GM12878 (cell line): ENCODE data around the gene MED6. TPM values are rescaled to one million over a fixed set of nuclear protein-coding genes. Genes with fewer than 3 reads are reported as not detected.

Experiments
- ATAC-seq: fragments of 200-7000 bp; cut with Tn5 transposase; 3 replicates; pipeline ENCODE4 v1.9.1; 2020; ENCODE audit warnings: mild to moderate bottlenecking, moderate library complexity
- BruUV-seq: library from RNA; stranded (reverse); fragments of 400-500 nt; replicated peaks from 2 replicates; lab custom pipeline; 2021; lab: Mats Ljungman, UMichigan
- CTCF ChIA-PET: fragments of 300-600 bp; sonication (Branson Sonifier 250); formaldehyde crosslinking; extraction: SDS; loops from one replicate; lab custom pipeline; 2021; ENCODE audit warnings: inconsistent platforms; lab: Yijun Ruan, JAX
- POLR2A ChIA-PET: fragments of 350-600 bp; formaldehyde crosslinking; extraction: SDS; loops from one replicate; lab custom pipeline; 2021; ENCODE audit warnings: inconsistent platforms; lab: Charles Lee
- RAD21 ChIA-PET: fragments of 300-600 bp; sonication (Branson Sonifier 250); formaldehyde crosslinking; loops from one replicate; lab custom pipeline; 2023; ENCODE audit warnings: antibody characterized with exemption; ENCODE audit not compliant: unreplicated experiment; lab: Charles Lee
- SMC1A ChIA-PET: fragments of 300-600 bp; sonication (Branson Sonifier 250); formaldehyde crosslinking; loops from one replicate; lab custom pipeline; 2023; ENCODE audit not compliant: unreplicated experiment, uncharacterized antibody; lab: Charles Lee
- DNase-seq: peaks from one replicate; pipeline ENCODE4 v3.0.0-alpha.2; 2011; ENCODE audit warnings: low read depth, low spot score
- FAIRE-seq: peaks from 3 replicates; lab custom pipeline; 2011; peaks lifted over from hg19 to GRCh38; lab: Jason Lieb, UNC
- H2AFZ ChIP-seq: 2 replicates; pipeline ENCODE4 v1.6.0; 2011; ENCODE audit warnings: low read depth, low read length, control low read depth; ENCODE audit not compliant: control insufficient read depth
- H3K27ac ChIP-seq: 2 replicates; pipeline ENCODE4 v1.5.1; 2011; ENCODE audit warnings: control low read depth; ENCODE audit not compliant: control insufficient read depth, insufficient read depth
- H3K27me3 ChIP-seq, 2 experiments: replicated peaks in 1 of 2; 2 replicates each; pipeline versions ENCODE4 v1.6.0 to v1.6.1; 2011; ENCODE audit warnings: low read length in 1 of 2; ENCODE audit not compliant: control insufficient read depth in 2 of 2, insufficient read depth in 2 of 2
- H3K36me3 ChIP-seq, 2 experiments: 2 replicates each; pipeline ENCODE4 v1.5.1; 2011; ENCODE audit warnings: low read length in 1 of 2; ENCODE audit not compliant: control insufficient read depth in 2 of 2, insufficient read depth in 2 of 2
- H3K4me1 ChIP-seq: 2 replicates; pipeline ENCODE4 v1.6.1; 2011; ENCODE audit warnings: mild to moderate bottlenecking, low read length, moderate library complexity, mixed read lengths; ENCODE audit not compliant: control insufficient read depth, insufficient read depth
- H3K4me2 ChIP-seq: 2 replicates; pipeline ENCODE4 v1.6.0; 2011; ENCODE audit warnings: control low read depth; ENCODE audit not compliant: control insufficient read depth, insufficient read depth
- H3K4me3 ChIP-seq: fragments of 200-600 bp; sonication (generic); 2 replicates; pipeline ENCODE4 v1.5.1; 2016
- H3K79me2 ChIP-seq: 2 replicates; pipeline ENCODE4 v1.6.0; 2011; ENCODE audit warnings: low read length; ENCODE audit not compliant: control insufficient read depth, insufficient read depth
- H3K9ac ChIP-seq: 2 replicates; pipeline ENCODE4 v1.8.0; 2011; ENCODE audit warnings: low read length, control low read depth, mixed read lengths; ENCODE audit not compliant: control insufficient read depth, insufficient read depth
- H3K9me3 ChIP-seq: replicated peaks from 3 replicates; pipeline ENCODE4 v1.5.1; 2011; ENCODE audit warnings: mild to moderate bottlenecking, low read length; ENCODE audit not compliant: control insufficient read depth, insufficient read depth
- H4K20me1 ChIP-seq: 2 replicates; pipeline ENCODE4 v1.6.0; 2011; ENCODE audit not compliant: control insufficient read depth, insufficient read depth
- CBX5 ChIP-seq: sonication (generic); IDR thresholded peaks from 2 replicates; pipeline ENCODE4 v1.6.1; 2016; ENCODE audit warnings: low read depth, moderate library complexity, mild to moderate bottlenecking, inconsistent platforms
- CTCF ChIP-seq, 3 experiments: IDR thresholded peaks in 2 of 3; conservative IDR thresholded peaks in 1 of 3; 2 replicates each; pipeline ENCODE4 v1.5.1; 2011; ENCODE audit warnings: low read depth in 3 of 3, low read length in 3 of 3, mild to moderate bottlenecking in 3 of 3, control low read depth in 2 of 3, moderate library complexity in 2 of 3, inconsistent platforms in 1 of 3, mixed read lengths in 1 of 3; ENCODE audit not compliant: control insufficient read depth in 2 of 3, insufficient read depth in 1 of 3; ENCODE audit errors: extremely low read depth in 1 of 3
- MEF2B ChIP-seq: fragments of 450-650 bp; IDR thresholded peaks from 2 replicates; pipeline ENCODE4 v1.6.1; 2018; ENCODE audit warnings: mild to moderate bottlenecking, moderate library complexity; ENCODE audit not compliant: partially characterized antibody, poor library complexity, severe bottlenecking
- PAX8 ChIP-seq: fragments of 450-650 bp; IDR thresholded peaks from 2 replicates; pipeline ENCODE4 v1.6.1; 2017; ENCODE audit warnings: mild to moderate bottlenecking, moderate library complexity
- PRDM15 ChIP-seq: fragments of 450-650 bp; formaldehyde crosslinking; IDR thresholded peaks from 2 replicates; pipeline ENCODE4 v1.4.0; 2020; ENCODE audit warnings: mild to moderate bottlenecking, moderate library complexity
- RAD21 ChIP-seq: IDR thresholded peaks from 2 replicates; pipeline ENCODE4 v1.6.1; 2011; ENCODE audit warnings: mild to moderate bottlenecking, low read depth, low read length, moderate library complexity; ENCODE audit not compliant: insufficient read depth
- TAF1 ChIP-seq: IDR thresholded peaks from 2 replicates; pipeline ENCODE4 v1.6.1; 2011; ENCODE audit warnings: mild to moderate bottlenecking, low read depth, low read length, borderline replicate concordance
- USF1 ChIP-seq: IDR thresholded peaks from 2 replicates; pipeline ENCODE4 v1.6.1; 2011; ENCODE audit warnings: borderline replicate concordance, low read depth, mild to moderate bottlenecking, moderate library complexity, mixed read lengths, low read length; ENCODE audit not compliant: insufficient read depth; ENCODE audit errors: extremely low read length
- ZNF24 ChIP-seq: fragments of 450-650 bp; IDR thresholded peaks from 2 replicates; pipeline ENCODE4 v1.6.1; 2017; ENCODE audit warnings: antibody characterized with exemption, mild to moderate bottlenecking
- WGBS: methylation state at CpG from one replicate; pipeline ENCODE4 v1.1.6; 2016; ENCODE audit warnings: low lambda C conversion rate; ENCODE audit not compliant: insufficient replicate concordance, insufficient coverage; ENCODE audit errors: missing lambda C conversion rate; 5-methylcytosine and 5-hydroxymethylcytosine counted together
- in situ Hi-C: fragments of 300-500 bp; cut with MboI; formaldehyde crosslinking; loops from 9 replicates; pipeline ENCODE4 v1.14.3; 2018; ENCODE audit warnings: mixed read lengths
- intact Hi-C: fragments of 100-400 bp; cut with micrococcal nuclease; formaldehyde crosslinking; loops from one replicate; pipeline ENCODE4 v1.14.2; 2022; ENCODE audit not compliant: unreplicated experiment
- polyA plus RNA-seq, 11 experiments: library from polyadenylated mRNA; depleted of rRNA in 4 of 11; unstranded in 6 of 11; stranded (reverse) in 5 of 11; fragments of >200 nt; fragmentation: Nextera tagmentation in 4 of 11; fragmentation: Illumina TruSeq in 1 of 11; extraction: Ambion mirVana in 4 of 11; extraction: Trizol in 1 of 11; gene quantifications; 1 replicate in 1 of 11; 2 replicates in 10 of 11; pipeline versions ENCODE4 v1.2.1 to v1.2.3, GENCODE V29; 2011 to 2016; ENCODE audit warnings: inconsistent platforms in 2 of 11, missing spikeins in 2 of 11, low read depth in 1 of 11
- total RNA-seq, 4 experiments: library from RNA; depleted of rRNA in 3 of 4; stranded (reverse); fragments of >200 nt in 3 of 4; fragmentation: Illumina TruSeq in 1 of 4; extraction: Trizol in 1 of 4; gene quantifications; 2 replicates each; pipeline versions ENCODE4 v1.2.1 to v1.2.3, GENCODE V29; 2013 to 2021

The MED6 gene
- total and polyA plus RNA-seq, 10 of the 15 experiments (the other 5 are each of a cell fraction or from before 2014, with no cell fraction given): 29.2 to 74.9 (median 46.2) TPM

GRCh38 chr14:70585231-70585630 is 15.2 kb downstream of the MED6 start:
- TF ChIP-seq RAD21: peak; percentile 62
- peak; percentile 14 to 37 (median 15); a peak in 2 of 6 replicates for TF ChIP-seq CTCF (IDR thresholded peaks at IDR 0.05 in 2 of 3, conservative IDR thresholded peaks at IDR 0.05 in 1 of 3; ENCODE audit: control insufficient read depth in 2 of 3, extremely low read depth in 1 of 3, insufficient read depth in 1 of 3, low read depth in 3 of 3, low read length in 3 of 3)
- no peak for TF ChIP-seq MEF2B
- SMC1A ChIA-PET: interaction anchor here (0.7 to 1.1 kb wide), 3 partner anchors 9 to 498 kb away, joined by 3 to 4 read pairs (median 3); no protein-coding TSS in a partner anchor
- intact Hi-C loops (no loop called here), in situ Hi-C loops (no loop called here)
- Histone ChIP-seq H3K9ac (no peak overlapping the region), H3K4me1 (no peaks in the 10 kb centered on the region), H3K4me2 (no peak overlapping the region), H3K9me3 (no peaks in the 10 kb centered on the region), H2AFZ (no peak overlapping the region), H3K79me2 (no peaks in the 10 kb centered on the region), H3K4me3 (no peak overlapping the region), H3K27ac (no peak overlapping the region), H3K36me3 (peaks cover 4 to 6% of the 10 kb centered on the region in 2 experiments), H3K27me3 (no peaks in the 10 kb centered on the region), H4K20me1 (no peaks in the 10 kb centered on the region)
- CTCF ChIA-PET: interaction anchor here (1.0 to 1.3 kb wide), 7 partner anchors 39 to 498 kb away, joined by 3 to 5 read pairs (median 3); no protein-coding TSS in a partner anchor
- no peak for DNase-seq
- ATAC-seq: peak; percentile 56
- RAD21 ChIA-PET: no interaction called here
- POLR2A ChIA-PET: no interaction called here
- no TSS peak for BruUV-seq
- 78% methylated on average over 3 of the region's 3 CpGs for WGBS
- FAIRE-seq: peak; percentile 38

DNA sequence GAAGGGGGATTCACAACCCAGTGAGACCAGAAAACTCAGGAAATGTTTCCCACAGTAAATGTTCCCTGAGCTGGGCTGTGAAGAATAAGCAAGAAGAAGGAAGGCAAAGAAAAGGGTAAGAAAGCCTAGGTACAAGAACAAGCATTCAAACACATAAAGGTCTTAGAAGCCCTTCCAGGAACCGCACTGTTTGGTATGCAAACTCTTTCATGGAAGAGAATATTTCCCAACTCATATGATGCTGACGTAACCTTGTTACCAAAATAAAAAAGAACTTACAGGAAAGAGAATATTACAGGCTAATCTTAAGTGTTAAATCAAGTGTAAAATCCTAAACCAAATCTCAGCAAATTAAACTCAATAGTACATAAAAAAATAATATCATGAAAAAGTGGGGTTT is 23.6 kb downstream of the MED6 start:
- Histone ChIP-seq H3K4me2 (no peak overlapping the region), H2AFZ (no peak overlapping the region), H3K4me1 (no peaks in the 10 kb centered on the region), H3K36me3 (peaks cover 0 to 3% of the 10 kb centered on the region in 2 experiments; a peak in 2 of 4 replicates), H3K27me3 (no peaks in the 10 kb centered on the region), H4K20me1 (no peaks in the 10 kb centered on the region), H3K4me3 (no peak overlapping the region), H3K79me2 (no peaks in the 10 kb centered on the region), H3K9me3 (no peaks in the 10 kb centered on the region), H3K27ac (no peak overlapping the region), H3K9ac (no peak overlapping the region)
- ATAC-seq (no peak), DNase-seq (no peak), FAIRE-seq (no peak)
- POLR2A ChIA-PET: no interaction called here
- CTCF ChIA-PET: interaction anchor here (1.6 kb wide), 1 partner anchor 19 kb away, joined by 4 read pairs; no protein-coding TSS in a partner anchor
- RAD21 ChIA-PET: no interaction called here
- intact Hi-C loops (no loop called here), in situ Hi-C loops (no loop called here)
- no TSS peak for BruUV-seq
- SMC1A ChIA-PET: no interaction called here
- WGBS: 86% methylated on average over 2 of the region's 2 CpGs
- TF ChIP-seq TAF1 (no peak), USF1 (no peak), CBX5 (no peak), PRDM15 (CRISPR knock-in tag) (no peak), PAX8 (no peak), ZNF24 (no peak)
